ENCODE measurements around the gene ZNF687.

The ZNF687 gene

DNA sequence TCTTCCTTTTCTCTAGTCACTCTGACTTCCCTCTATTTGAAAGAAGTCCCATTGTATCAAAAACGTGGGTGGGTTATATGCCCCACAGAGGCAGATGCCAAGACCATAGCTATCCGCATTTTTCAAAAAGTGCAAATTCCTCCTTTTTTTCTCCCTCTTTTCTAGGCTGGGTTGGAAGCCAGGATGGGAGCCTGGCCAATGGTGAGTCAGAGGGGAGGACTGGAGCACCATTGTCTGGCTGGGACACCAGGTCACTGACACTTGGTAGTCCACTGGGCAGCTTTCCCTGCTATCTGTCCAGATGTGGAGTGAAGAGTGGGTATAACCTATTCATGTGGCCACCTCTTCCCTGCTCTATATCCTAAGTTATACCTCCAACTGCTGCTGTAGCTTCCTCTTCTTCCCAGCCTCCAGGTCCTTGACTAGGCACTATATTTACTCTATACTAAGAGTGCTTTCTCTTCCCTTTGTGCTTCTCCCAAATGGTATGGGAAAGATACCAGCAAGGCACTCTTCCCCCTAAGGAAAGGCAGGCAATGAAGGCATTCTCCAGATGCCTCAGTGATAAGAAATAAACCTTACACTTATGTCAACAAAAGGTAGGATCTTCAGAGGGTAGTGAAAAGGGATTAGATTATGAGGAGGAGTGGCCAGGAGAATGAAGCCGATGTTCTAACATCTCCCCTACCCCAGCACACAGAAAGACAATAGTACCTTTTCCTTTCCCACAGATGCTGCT lies 32.2 kb downstream of the ZNF687 start:
- no peak for DNase-seq

DNA sequence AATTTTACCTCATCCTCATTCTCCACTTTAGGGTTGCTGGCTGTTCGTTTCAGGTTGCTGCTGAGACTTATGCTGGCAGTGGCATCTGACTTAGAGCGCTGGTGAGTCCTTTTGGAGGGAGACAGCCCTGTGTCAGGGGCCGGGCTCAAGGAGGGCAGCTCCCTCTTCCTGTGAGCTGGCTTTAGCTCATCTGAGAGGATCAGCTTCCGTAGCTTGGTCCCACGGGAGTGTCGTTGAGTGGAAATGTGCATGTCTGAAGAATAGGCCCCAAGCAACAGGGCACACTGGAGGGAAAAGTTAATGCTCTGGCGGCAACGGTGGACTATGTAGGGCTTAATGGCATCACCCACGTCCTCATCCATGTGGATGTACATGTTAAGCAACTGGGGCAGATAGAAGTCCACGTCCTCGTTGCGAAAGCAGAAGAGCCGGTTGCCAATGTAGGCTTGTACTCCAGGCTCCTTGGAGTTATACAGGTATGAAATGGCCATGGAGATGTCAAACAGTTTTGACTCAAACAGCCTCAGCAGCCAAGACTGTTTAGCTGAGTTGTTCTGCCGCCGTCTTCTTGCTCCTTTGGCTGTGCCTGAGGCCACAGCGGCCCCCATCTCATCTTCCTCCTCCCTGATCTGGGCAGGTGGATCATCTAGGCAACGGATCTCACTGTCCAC lies 33.6 kb downstream of the ZNF687 start:
- DNase-seq, result no peak

DNA sequence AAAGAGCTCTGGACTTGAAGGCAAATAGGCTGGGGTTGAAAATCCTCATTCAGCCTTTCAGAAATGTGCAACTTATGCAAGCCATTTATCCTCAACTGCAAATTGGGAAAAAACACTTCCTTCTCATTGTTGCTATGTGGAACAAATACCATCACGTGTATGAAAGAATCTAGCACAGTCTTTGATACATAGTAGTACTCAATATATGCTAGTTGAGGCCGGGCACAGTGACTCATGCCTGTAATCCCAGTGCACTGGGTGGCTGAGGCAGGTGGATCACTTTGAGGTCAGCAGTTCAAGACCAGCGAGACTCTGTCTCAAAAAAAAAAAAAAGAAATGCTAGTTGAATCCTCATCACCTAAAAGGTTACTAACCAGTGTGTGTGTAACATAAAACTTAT lies 36.9 kb downstream of the ZNF687 start:
- no peak for DNase-seq

DNA sequence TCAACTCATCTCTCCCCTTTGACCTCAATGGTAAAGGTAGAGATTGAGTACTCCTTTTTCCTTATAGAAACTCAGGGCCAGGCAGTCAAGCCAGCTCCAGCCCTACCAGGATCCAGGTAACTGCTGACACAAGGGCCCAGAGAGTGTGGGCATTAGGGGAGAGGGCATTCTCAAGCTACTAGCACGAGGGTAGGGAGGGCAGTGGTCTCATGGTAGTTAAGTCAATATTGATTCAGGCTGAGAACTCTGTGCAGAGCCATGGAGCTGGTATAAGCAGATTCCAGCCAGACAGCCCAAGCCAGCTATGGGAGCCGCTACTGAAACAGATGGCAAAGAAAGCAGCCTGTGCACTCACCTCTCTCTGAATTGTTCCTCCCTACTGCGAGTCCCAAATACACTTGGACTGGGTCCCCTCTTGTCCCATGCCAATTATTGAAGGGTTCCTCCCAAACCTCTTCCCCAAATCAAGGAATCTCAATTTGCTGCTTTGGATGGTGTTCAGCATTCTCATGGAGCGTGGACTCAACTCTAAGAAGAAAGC lies 42.4 kb downstream of the ZNF687 start:
- DNase-seq, result no peak

DNA sequence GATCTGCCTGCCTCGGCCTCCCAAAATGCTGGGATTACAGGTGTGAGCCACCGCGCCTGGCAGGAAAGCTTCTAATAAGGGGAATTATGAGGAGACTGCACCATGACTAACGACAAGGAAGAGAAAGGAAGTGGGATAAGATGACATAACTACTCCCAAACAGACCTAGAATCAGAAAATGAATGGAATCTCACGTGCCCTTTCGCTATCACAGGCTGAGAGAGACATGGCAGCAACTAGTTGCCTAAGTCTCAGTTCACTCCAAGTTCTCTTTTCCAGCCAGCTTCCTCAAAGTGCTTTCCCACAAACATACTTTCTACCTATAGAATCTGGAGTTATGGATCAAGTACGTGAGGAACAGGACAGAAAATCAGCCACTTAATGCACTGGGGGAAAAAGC lies 43.1 kb downstream of the ZNF687 start:
- DNase-seq, result no peak

DNA sequence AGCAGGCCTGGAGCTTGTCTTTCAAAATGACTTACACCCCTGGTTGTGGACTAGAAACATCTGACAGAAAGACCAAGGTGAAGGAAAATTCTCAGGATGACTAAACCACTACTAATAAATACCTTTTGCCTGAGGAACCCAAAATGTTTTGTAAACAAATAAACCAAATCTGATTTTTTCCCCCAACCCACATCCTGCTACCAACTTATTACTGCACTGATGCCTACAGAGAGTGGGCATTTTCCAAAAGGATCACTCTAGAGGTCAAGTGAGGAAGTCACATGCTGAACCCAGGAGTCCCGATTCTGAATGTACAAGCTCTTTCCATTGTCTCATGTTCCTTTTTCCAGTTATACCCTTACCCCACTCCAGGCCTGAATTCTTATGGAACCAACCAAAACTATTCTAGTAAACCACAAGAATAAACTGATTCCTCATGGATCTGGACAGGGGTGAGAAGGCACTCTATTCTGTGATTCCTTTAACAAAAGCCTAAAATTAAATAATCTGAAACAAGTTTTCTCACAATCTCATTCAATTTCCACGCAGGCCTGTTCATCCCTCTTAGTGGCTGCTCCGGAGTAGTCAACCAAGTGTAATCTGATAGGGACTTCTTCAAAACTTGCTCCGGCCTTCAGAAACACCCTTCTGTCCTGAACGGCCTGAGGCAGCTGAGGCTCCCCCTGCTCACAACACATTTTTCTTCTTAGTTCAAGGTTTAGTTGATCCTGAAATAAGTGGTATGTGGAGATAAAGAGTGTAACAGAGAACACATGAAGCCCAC lies 43.7 kb downstream of the ZNF687 start:
- DNase-seq, result no peak

DNA sequence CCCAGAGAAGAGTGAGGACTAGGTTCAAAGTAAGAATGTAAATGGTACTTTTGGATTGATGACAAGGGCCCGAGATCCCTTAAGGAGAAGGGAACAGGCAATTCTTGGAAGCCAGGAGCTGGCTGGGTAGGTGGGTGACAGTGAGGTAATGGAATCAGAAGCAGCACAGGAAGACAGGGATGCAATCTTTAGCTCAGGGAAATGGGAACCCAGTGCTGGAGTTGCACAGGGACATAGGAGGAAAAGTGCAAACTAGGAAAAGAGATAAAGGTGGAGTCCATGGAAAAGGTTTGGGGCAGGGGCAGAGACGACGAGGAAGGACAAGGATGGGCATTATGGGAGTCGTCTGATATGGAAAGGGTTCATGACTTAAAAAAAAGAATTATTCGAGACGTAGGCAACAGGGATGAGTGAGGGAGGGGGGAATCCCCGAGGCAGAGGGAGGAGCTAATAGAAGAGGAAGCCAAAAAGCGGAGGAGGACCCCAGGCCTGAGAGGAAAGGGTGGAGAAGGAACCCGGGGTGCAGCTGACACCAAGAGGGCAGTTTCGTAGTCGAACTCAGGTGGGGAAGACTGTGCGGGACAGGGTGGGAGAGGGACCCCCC lies 44.6 kb downstream of the ZNF687 start:
- no peak for DNase-seq

DNA sequence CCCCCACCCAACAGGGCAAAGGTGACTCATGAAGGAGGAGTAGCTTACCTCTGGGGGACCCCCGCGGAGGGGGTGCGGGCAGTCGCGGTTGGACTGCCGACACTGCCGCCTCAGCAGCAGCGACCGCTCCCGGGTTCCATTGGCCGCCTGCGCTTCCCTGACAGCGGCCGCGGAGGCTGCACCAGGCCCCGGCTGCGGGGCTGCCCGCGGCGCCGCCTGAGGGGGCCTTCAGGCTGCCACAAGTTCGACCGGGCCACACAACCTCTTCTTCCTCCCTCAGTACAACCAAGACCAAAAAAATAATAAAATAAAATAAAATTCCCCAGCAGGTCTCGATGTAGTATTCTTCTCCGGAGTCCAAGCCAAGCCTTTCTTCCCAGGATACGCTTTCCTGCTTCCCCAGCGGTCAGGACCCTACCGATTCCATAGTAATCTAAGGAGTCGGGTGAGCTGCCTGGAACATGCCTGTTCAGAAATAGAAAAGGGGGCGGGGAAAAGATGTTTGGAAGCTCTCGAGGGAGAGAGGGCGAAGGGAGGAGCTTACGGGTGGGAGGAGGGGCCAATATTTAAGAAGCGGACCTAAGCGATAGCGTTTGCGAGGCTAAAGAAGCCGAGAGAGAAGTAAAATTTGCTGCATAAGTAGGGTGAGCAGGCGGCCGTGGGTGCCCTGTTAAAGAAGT lies 45.3 kb downstream of the ZNF687 start, which contains the start of gene PI4KB:
PI4KB (minus strand) TSS at position 194 of the 680 bp plus-strand sequence. CDS start 10,935 bp downstream, outside the sequence.
- peak; percentile 84 for DNase-seq

DNA sequence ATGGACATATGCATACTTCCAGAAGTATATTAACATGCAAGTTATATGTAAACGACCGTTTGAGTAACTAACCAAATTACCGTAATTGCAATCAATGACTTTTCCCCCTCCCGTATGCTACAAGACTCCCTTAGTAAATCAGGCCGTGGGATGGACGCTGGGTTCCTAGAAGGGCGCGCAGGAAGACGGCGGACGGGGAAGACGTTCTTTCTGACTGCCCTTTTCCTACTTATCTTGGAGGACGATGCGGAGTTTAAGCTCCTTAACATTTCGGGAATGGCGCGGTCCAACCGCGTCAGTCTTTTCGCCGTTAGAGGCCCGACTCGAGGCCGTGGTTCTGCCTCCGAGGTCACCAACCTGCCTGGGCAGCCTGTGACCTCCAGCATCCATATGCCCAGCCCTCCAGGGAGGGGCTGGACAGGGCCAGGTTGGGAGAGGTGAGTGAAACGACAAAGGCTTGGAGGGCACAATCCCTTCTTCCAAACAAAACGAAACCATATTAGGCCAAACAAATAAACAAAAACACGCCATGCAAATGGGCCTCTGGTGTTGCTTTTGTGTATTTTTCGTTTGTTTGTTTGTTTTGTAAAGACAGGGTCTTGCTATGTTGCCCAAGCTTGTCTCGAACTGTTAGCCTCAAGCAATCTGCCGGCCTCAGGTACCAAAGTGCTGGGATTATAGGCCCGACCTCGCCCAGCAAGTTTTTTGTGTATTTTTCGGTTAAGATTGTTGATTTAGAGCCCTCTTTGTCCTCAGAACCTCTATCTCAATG lies 46.0 kb downstream of the ZNF687 start:
- no peak for DNase-seq

DNA sequence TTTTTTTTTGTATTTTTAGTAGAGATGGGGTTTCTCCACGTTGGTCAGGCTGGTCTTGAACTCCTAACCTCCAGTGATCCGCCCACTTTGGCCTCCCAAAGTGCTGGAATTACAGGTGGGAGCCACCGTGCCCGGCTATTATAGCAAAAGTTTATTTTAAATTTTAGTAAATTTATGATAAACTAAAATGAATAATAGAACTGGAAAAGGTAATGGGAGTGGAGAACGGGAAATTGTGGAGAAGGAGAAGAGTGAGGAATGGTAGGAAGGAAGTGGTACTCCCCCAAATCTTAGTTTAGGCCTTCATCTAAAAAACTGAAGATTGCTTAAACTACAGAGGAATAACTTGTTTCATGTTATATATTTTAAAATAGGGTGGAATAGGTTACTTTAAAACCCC lies 52.7 kb downstream of the ZNF687 start:
- no peak for DNase-seq

DNA sequence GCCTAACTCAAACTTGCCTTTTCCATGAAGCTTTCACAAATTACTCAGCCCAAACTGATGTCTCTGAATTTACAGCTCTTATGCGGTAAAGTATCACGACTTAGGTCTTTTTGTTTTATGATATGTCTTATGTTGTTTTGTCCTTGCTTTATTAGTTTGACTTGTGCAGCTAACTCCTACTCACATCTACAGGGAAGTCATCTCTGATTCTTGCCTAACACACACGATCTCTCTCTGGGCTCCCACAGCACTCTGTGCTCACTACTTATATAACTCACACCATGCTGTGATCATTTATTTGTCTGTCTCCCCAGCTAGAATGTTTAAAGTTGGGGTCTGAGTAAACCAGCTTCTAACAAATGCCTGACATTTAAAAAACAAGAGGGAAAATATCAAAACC lies 54.5 kb downstream of the ZNF687 start:
- no peak for DNase-seq

DNA sequence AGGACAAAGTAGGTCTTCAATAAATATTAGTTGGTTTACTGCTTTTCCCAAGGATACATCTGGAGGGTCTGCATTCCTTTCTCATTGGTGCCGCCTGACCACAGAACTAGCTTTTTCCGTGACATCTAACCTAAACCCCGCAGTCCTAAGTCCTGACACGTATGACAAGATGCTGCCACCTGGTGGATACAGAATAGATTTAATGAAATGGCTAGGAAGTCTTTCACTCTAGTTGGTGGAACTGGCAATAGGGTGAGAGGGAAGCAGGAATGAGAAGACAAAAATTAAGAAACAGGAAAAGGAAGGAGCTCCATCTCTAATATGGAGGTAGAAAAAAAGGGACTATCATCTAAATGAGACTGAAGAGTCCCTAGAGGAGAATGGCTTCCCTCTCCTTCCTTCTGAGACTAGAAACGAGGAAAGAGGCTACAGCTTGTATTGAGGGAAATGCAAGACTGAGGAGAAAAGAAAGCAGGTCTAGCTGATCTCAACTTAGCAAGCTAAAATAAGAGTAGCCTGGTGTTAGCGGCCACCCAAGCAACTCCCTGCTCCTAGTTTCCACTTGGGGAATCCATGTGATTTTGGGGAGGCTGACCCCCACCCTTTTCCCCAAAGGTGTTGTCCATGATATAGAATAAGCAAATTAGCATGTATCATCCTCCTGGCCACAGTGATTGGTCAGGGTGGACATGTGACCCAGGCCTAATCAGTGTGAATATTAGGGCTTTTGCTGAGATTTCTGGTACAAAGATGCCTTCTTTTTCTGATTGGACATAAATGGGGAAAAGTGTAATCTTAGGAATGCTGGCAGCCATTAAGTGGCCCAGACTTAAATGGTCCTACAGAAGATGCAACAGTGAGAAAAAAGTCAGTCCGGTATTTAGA lies 59.0 kb downstream of the ZNF687 start:
- no peak for DNase-seq
